ENCODE data around the gene ARID3A. TPM values are rescaled to one million over a fixed set of nuclear protein-coding genes. Genes with fewer than 3 reads are reported as not detected.

ARID3A gene
- total RNA-seq, 1 donor from 2014 or later, result 70.6 TPM

DNA sequence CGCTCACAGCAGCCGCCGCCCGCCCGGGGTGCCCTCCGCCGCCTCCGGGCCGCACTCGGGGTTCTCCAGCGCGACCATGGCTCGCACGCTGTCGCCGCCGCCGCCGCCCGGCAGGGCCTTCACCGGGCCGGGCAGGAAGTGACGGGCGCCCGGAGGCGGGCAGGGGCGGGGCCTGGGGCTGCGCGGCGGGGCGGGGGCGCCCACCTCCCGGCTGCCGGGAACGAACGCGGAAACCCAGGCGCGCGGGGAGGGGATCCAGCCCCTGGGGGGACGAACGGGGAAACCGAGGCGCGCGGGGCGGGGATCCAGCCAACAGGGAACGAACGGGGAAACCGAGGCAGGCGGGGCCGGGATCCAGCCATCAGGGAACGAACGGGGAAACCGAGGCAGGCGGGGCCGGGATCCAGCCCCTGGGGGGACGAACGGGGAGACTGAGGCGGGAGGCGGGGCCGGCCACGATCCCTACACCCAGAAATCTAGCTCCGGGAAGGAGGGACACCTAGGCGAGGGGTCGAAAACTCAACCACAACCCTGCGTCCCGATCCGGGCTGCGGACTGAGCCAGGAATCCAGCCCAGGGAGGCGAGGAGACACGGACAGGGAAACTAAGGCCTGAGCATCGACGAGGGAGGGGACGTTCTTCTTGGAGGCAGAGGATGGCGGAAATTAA, 12.6 kb upstream of the ARID3A start, which contains the start of gene R3HDM4:
Gene R3HDM4 (minus strand): TSS at position 140 of the 669 bp plus-strand sequence. CDS start 62 bp downstream, at position 78.
- Mint-ChIP-seq H3K4me1 (peaks cover 4% of the 10 kb centered on the region), H3K9me3 (no peaks in the 10 kb centered on the region), H3K36me3 (peaks cover 2% of the 10 kb centered on the region), H3K27me3 (ENCODE audit: low read depth) (peaks cover 8% of the 10 kb centered on the region), H3K27ac (peak within 1 kb of the TSS; percentile 53), H3K4me3 (peak within 1 kb of the TSS; percentile 78)
- DNase-seq (ENCODE audit: low spot score in 2 of 2, unreplicated experiment in 2 of 2), result peak; percentile 73 to 84
- TF ChIP-seq CTCF (IDR thresholded peaks at IDR 0.05; ENCODE audit: unreplicated experiment), result no peak

DNA sequence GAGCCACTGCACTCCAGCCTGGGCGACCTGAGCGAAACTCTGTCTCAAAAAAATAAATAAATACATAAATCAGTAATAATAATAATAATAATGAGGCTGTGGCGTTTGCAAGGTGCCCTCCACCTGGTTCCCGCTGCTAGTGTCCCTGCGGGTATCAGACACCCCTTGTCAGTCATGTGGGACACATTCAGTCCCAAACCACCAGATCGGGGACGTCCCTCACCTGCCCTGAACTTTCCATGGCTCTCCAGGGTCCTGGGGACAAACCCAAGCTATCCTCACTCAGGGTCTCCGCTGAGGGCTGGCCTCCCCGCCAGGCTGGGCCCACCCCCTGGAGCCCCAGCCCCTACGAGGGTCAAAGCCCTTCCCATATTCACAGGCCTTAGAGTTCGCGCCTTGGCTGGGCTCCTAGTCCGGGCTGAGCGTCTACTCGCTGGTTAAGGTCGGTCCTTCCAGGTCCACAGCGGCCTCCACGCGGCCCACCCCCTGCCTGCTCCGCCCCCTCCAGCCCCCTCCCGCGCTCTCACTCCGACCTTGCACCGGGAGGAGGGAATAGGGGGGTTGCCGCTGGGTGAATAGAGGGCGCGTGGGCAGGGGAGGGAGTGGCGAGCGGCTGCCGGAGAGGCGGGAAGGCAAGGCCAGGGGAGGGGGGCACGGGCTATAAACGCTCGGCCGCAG, 9.1 kb upstream of the ARID3A start:
- no peak for TF ChIP-seq CTCF (IDR thresholded peaks at IDR 0.05; ENCODE audit: unreplicated experiment)
- peak overlapping the region; percentile 26 for H3K4me3 Mint-ChIP-seq
- DNase-seq (ENCODE audit: low spot score in 2 of 2, unreplicated experiment in 2 of 2), result no peak
- no peak overlapping the region for H3K27ac Mint-ChIP-seq
- H3K4me1 Mint-ChIP-seq, result peaks cover 7% of the 10 kb centered on the region
- H3K27me3 Mint-ChIP-seq (ENCODE audit: low read depth), result peaks cover 36% of the 10 kb centered on the region
- no peaks in the 10 kb centered on the region for H3K36me3 Mint-ChIP-seq
- no peaks in the 10 kb centered on the region for H3K9me3 Mint-ChIP-seq

DNA sequence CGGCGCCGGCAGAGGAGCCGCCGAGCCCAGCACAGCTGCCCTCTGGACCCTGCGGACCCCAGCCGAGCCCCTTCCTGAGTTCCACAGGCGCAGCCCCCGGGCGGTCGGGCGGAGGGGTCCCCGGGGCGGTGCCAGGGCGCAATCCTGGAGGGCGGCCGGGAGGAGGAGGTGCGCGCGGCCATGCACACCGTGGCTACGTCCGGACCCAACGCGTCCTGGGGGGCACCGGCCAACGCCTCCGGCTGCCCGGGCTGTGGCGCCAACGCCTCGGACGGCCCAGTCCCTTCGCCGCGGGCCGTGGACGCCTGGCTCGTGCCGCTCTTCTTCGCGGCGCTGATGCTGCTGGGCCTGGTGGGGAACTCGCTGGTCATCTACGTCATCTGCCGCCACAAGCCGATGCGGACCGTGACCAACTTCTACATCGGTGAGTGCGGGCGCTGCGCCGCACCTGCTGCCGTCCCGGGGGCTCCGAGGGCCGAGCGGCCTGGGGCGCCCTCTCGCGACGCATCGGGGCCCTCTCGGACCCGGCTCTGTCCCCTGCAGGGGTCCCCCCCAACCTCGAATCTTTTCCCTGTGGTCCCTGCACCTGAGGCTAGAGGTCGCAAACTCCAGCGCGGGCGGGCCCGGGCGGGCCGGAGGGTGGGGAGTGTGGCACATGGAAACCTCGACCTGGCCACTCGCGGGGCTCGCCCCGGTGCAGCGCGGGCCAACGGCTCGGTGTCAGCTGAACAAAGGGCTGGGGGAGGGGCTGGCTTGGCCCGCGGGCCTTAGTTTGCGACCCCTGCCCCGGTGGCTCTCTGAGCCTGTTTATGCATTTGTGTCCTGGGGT, 8.3 kb upstream of the ARID3A start, which contains the start of gene KISS1R:
Gene KISS1R (plus strand): TSS at position 11 of the 829 bp plus-strand sequence. CDS start 170 bp downstream, at position 181.
- DNase-seq (ENCODE audit: low spot score in 2 of 2, unreplicated experiment in 2 of 2), result no peak
- H3K27me3 Mint-ChIP-seq (ENCODE audit: low read depth), result peaks cover 37% of the 10 kb centered on the region
- no peaks in the 10 kb centered on the region for H3K9me3 Mint-ChIP-seq
- peak within 1 kb of the TSS; percentile 59 for H3K4me3 Mint-ChIP-seq
- TF ChIP-seq CTCF (IDR thresholded peaks at IDR 0.05; ENCODE audit: unreplicated experiment), result no peak
- peaks cover 10% of the 10 kb centered on the region for H3K4me1 Mint-ChIP-seq
- no peaks in the 10 kb centered on the region for H3K36me3 Mint-ChIP-seq
- H3K27ac Mint-ChIP-seq, result no peak within 1 kb of the TSS

GRCh38 chr19:918152-918437, 7.7 kb upstream of the ARID3A start:
- no peaks in the 10 kb centered on the region for H3K36me3 Mint-ChIP-seq
- H3K27ac Mint-ChIP-seq, result no peak overlapping the region
- TF ChIP-seq CTCF (IDR thresholded peaks at IDR 0.05; ENCODE audit: unreplicated experiment), result no peak
- no peak for DNase-seq (ENCODE audit: low spot score in 2 of 2, unreplicated experiment in 2 of 2)
- H3K4me1 Mint-ChIP-seq, result peaks cover 10% of the 10 kb centered on the region
- H3K9me3 Mint-ChIP-seq, result no peaks in the 10 kb centered on the region
- H3K4me3 Mint-ChIP-seq, result peak overlapping the region; percentile 59
- peaks cover 37% of the 10 kb centered on the region for H3K27me3 Mint-ChIP-seq (ENCODE audit: low read depth)

DNA sequence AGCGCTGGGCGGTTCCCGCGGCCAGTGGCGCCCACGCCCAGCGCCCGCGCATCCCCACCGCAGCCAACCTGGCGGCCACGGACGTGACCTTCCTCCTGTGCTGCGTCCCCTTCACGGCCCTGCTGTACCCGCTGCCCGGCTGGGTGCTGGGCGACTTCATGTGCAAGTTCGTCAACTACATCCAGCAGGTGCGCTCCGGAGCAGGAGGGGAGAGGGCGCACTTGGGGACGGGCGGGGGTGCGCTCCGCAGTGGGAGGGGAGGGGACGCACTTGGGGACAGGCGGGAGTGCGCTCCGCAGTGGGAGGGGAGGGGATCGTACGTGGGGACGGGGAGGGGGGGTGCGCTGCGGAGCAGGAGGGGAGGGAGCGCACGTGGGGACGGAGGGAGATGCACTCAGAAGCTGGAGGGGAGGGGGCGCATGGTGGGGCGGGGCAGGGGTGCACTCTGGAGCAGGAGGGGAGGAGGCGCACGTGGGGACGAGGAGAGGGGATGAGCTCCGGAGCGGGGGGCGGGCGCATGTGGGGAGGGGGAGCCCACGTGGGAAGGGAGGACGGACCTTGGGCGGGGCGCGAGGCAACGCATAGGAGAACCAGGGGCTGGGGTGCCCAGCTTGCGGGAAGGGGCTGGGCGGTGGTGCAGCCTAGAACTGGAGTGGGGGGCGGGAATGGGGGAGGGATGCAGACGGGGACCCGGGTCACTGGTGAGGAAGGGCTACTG, 7.2 kb upstream of the ARID3A start:
- no peak for TF ChIP-seq CTCF (IDR thresholded peaks at IDR 0.05; ENCODE audit: unreplicated experiment)
- no peaks in the 10 kb centered on the region for H3K9me3 Mint-ChIP-seq
- H3K4me1 Mint-ChIP-seq, result peaks cover 12% of the 10 kb centered on the region
- no peak overlapping the region for H3K27ac Mint-ChIP-seq
- H3K27me3 Mint-ChIP-seq (ENCODE audit: low read depth), result peaks cover 37% of the 10 kb centered on the region
- DNase-seq (ENCODE audit: low spot score in 2 of 2, unreplicated experiment in 2 of 2), result no peak
- no peak overlapping the region for H3K4me3 Mint-ChIP-seq
- no peaks in the 10 kb centered on the region for H3K36me3 Mint-ChIP-seq
